IMR-90 (cell line): ENCODE data around the gene MAGEA8.

ENCODE experiments used
- CEBPB ChIP-seq: IDR thresholded peaks from 2 replicates; pipeline ENCODE4 v1.6.1; 2012; ENCODE audit warnings: low read depth, low read length, improper control_type of control experiment
- CTCF ChIP-seq: conservative IDR thresholded peaks from 2 replicates; pipeline ENCODE4 v1.5.1; 2012; ENCODE audit warnings: mild to moderate bottlenecking, low read depth, low read length, improper control_type of control experiment
- ELK1 ChIP-seq: fragments of 150-350 bp; IDR thresholded peaks from 2 replicates; pipeline ENCODE4 v1.6.1; 2016; ENCODE audit warnings: low read depth, mild to moderate bottlenecking, low read length, moderate library complexity, borderline replicate concordance
- MXI1 ChIP-seq: IDR thresholded peaks from 2 replicates; pipeline ENCODE4 v1.6.1; 2012; ENCODE audit warnings: low read depth, mild to moderate bottlenecking, low read length, moderate library complexity, borderline replicate concordance

GRCh38 chrX:149881081-149881711 lies at the start of gene MAGEA8:
- TF ChIP-seq MXI1 (no peak), CTCF (0 out of 2 replicates have a peak, but pooled peaks have one; percentile 3), CEBPB (no peak), ELK1 (no peak)
